HG03432 (cell line): ENCODE results near the gene CDK19.
"Not testable (repeated sequence)": the region's sequence is repeated elsewhere in the genome, so short reads cannot be mapped to it uniquely, and the experiment has no call there.

Experiments used
- ATAC-seq: cut with Tn5 transposase; IDR thresholded peaks from one replicate; pipeline ENCODE4 v1.9.1; 2021; ENCODE audit warnings: mild to moderate bottlenecking, moderate library complexity; ENCODE audit not compliant: unreplicated experiment

Gene CDK19

DNA sequence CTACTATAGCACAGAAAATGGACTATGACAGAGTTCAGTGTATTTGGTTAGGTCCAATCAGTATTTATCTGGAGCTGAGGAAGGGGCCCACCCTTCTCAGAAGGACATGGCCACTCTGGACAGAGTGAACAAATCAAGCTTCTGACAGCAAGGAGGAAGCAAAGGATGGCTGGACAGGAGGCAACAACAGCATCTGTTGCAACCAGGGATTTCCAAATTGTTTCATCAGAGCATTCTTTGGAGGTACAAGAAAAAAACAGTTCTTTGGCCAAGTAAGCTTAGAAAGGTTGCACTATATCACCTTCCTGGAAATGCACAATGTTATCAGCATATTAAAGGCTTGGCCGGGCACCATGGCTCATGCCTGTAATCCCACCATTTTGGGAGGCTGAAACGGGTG, 220.2 kb downstream of the CDK19 start:
- no peak for ATAC-seq

DNA sequence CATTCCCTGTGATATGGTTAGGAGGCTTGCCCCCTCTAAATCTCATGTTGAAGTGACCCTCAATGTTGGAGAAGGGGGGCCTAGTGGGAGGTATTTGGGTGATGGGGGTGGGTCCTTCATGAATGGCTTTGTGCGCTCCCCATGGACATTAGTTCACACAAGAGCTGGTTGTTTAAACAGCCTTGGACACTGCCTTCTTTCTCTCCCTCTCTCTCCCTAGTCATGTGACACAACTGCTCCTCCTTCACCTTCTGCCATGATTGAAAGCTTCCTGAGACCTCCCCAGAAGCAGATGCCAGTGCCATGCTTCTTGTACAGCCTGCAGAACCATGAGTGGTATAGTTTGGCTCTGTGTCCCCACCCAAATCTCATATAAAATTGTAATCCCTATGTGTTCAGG, 221.6 kb downstream of the CDK19 start:
- ATAC-seq, result no peak

DNA sequence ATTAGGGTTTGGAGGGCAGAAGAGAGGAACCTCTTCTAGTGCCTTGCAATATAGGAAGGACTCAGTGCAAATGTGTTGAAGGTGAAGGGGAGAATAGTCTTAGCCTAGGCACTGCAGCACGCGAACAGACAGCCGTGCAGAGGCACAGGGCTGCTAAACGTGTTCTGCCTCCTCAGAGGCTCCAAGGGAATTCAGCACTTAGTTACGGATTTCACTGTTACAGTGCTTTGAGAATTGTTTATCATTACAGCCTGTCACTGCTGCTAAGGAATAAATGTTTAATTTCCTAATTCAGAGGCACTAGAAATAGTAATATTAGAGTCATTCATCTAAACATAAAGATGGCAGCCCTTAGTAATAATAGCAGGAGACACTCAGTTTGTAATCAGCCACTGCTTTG, 222.5 kb downstream of the CDK19 start:
- no peak for ATAC-seq

DNA sequence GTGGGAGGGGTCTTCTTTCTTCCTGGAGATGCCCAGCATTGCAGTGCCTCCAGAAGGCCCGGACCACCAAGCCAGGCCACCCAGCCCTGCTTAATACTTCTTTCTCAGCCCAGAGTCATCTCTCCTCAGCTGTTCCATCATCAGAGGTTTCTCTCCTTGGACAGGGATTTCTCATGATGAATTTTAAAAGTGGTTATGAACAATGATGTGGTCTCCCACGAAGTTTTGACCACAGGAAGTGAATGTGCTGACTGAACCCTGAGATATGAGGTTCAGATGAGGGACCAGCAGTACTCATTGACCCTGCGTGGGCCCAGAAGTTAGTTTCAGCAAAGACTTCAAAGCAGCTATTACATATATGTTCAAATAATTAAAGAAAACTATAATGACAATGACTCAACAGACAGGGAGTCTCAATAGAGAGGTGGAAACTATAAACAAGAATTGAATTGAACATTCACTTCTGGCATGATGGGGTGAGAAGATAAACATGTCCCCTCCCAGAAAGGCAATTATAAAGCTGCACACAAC, 224.4 kb downstream of the CDK19 start:
- no peak for ATAC-seq

DNA sequence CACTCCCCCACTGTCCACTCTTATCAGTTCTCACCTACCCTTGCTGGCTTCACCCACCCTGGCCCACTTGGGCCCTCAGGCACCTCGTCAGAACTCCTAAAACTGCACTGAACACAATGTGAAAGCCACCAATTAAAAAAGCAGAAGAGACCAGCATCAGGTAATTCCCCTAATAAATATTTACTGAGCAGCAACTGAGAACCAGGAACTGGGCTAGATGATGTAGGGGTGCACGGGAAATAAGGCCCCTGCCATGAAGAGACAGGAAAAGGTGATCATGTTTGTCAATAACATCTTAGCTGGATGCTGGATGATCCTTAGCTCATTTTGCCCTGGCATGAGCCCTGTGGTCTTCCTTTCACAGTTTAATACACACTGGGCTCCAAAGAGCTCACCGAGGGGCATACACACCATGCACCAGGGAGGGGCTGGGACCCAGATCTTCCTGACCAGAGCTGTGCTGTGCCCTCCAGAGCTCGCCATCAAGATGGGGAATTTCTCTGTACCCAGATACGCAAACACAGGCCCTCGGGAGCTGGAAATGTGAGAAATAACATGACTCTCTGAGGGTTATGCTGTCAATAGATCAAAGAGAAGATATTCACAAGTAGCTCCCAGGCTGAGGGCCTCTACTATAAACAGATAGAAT, 225.3 kb downstream of the CDK19 start:
- ATAC-seq, result peak; percentile 96

DNA sequence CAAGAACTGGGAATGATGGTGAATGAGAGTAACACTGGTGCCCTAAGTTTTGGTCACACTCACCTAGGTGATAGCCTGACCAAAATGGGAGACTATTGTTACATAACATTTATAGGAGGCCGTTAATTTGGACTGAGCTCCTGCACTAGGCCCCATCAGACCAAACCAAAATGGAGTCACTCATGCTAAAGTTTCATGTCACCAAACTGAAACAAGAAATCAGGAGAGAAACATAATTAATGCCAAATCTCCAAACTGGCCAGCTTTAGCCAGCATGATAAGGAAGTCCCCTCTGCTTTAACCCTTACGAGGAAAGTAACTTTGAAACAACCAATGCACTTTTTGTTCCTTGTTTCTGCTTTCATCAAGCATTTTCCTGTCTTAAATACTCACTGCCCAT, 227.9 kb downstream of the CDK19 start:
- no peak for ATAC-seq

DNA sequence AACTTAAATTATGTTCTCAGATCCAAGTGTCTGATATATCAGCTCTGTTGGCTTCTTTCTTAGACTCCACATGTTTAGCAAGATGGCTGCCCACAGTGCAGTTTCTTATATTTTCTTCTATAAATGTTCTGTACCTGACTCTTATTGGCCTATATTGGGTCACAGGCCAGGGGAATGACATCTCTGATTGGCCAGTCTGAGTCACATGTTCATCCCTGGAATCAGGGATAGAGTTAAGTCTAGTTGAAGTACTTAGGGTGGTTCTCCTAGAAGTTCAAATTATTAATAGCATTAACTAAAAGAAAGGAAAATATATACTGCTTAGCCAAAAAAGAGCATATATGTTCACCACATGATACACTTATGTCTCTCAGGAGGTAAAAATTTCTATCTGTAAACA, 233.6 kb downstream of the CDK19 start:
- no peak for ATAC-seq

DNA sequence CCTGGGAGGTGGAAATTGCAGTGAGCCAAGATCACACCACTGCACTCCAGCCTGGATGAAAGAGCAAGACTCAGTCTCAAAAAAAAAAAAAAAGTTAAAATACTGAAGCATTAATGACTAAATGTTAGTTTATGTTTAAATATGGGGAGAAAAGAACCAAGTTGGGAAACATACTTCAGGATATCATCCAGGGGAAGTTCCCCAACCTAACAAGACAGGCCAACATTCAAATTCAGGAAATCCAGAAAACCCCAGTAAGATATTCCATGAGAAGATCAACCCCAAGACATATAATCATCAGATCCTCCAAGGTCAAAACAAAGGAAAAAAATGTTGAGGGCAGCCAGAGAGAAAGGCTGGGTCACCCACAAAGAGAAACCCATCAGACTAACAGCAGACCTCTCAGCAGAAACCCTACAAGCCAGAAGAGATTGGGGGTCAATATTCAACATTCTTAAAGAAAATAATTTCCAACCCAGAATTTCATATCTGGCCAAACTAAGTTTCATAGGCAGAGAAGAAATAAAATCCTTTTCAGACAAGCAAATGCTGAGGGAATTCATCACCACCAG, 237.6 kb downstream of the CDK19 start:
- ATAC-seq, result not testable (repeated sequence)

DNA sequence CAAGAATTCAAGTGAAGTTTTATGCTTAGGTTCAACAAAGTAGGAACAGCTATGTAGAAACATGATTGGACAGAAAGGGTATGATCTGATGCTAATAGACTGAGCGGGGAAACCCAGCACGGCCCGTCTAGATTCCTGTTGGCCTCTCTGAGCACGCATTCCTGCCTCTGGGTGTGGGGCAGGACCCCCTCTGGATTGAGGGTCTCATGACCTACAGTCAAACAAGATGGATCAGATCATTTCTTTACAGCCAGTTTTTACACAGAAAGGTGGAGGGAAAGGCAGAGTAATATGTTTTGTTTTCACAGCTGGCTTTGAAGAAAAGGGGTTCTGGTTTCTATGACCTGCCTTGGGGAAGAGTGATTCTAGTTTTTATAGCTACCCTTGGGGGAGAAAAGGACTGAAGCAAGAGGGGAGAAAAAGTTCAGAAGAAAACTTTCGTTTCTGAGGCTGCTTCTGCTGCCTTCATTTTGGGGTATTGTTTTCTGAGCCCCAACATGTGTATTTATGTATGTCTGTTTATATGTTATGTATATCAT, 239.3 kb downstream of the CDK19 start:
- ATAC-seq, result no peak

DNA sequence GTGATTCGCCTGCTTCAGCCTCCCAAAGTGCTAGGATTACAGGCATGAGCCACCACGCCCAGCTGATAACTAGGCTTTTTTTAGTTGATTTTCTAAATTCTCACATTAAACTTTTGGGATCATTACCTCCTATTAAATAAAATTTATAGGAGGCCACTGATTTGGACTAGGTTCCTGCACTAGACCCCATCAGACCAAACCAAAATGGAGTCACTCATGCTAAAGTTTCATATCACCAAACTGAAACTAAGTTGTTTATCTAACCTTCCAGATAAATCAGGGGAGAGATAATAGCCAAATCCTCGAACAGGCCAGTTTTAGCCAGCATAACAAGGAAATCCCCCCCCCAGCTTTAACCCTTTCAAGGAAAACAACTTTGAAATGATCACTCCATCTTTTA, 240.5 kb downstream of the CDK19 start:
- ATAC-seq, result no peak

DNA sequence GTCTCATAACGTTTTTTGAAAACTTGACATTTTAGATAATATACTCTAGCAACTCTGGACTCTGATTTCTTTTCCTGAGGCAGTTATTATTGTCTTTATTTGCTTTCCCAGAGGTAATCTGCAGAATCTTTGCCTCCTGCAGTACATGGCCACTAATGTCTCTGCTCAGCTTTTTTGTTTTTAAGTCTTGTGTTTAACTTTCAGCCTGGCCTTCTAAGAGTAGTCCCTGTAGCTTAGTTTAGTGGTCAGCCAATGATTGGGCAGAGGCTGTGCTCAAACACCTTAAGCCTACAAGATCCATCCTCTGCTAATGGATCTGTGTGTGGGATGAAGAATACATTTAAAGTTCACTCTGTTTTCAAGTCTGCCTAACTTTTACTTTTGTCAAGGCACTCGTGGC, 241.7 kb downstream of the CDK19 start:
- ATAC-seq, result no peak

DNA sequence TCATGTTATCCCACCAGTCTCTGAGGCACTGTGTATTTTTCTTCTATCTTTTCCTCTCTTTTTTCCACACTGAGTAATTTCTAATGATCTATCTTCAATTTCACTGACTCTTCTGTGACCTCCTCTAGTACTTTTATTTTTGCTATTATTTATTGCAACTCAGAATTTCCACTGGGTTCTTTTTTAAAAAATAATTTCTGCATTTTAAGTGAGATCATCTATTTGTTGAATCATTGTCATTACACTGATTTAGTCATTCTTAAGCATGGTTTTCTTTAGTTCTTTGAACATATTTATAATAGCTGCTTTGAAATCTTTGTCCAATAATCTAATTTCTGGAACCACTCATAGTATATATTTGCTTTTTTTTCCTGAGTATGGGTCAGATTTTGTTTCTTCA, 242.1 kb downstream of the CDK19 start:
- ATAC-seq, result no peak

DNA sequence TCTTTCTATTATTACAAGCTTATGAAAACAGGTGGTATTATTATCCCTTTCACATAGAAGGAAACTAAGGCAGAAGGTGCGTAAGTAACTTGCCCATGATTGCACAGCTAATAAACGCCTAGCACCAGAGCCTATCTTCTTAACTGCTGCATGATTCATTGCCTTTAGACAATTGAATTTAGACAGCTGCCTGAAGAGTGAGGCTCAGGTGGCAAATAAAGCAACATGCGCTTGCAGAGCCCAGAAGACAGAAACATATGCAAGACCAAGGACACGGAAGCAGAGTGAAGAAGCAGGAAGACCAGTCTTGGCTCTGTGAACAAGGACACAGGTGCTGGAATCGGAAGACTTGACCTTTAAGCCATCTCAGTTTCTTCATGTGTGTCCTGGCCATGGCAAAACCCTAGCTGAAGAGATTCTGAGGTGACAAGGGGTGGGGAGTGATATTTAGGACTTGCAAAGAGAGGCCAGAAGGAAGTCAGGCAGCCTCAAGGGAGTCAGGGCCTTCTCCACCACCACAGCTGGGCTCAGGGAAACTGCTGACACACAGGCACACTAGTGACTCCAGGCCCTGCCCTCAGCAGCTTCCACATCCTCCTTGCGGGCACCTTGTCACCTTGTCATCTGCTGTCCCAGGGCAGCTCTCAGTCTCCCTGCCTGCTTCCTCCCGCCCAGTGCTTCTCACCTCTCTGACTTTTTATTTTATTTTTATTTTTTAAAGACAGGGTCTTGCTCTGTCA, 247.1 kb downstream of the CDK19 start:
- no peak for ATAC-seq

DNA sequence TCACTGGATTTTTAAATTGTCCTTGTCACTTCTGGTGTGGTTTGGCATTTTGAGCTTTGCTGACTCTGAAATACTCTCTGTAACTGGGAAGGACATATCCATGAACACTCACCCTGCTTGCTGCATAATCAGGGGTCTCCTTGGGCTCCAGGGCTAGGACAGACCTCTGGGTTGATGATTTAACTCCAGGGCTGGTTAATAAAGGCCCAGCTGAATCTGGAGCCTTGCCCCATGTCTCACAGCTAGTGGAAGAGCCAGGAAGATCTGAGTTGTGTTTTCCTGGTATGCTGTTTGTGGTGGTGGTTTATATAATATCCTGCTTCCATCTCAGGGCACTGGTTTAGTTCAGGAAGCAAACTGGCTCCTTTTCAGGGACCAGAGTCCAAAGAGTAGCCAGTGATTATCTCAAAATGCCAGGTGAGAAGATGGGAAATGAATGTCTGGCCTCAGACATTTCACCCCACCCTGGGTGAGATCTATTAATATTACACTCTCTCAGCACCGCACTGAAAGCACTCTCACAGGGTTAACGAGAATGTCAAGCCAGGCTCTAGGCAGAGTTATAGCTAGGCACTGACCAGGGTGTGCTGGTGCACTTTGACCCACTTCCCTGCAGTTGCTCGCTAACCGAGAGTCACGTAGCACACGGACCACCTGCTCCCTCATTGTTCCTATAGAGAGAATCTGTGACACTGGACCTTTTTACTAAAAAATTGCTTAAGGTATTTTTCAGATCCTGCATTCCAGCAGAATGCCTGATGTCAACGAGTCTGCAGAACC, 248.7 kb downstream of the CDK19 start:
- no peak for ATAC-seq

DNA sequence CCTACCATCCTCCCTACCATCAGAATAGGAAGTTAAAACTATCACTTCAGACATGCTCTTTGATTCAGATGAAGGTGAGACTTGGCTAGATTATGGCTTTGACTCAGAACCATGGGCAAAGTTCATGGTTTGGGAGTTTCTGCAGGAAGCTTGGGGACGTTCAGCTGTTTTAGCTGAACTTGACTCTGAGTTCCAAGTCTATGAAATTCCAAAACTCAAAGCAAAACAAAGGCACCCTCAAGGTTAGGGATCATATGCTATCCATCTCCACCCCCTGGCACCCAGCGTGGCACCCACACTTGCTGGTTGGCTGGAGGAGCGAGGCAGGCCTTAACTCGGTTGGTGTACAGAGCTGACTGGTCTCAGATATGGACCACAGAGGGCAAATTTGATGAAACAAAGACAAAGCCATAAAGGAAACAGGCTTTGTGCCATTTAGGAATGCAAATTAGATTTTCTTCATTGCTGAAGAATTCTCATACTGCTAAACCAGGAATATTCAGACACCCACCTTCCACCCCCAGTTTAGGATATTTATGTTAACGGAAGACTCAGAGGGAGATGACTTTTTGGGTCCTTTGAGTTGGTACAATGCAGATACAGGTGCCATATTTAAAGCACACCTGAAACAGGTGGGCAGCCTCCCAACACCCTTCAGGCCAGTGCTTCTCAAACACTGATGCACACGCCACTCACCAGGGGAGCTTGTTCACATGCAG, 250.4 kb downstream of the CDK19 start:
- ATAC-seq, result no peak

DNA sequence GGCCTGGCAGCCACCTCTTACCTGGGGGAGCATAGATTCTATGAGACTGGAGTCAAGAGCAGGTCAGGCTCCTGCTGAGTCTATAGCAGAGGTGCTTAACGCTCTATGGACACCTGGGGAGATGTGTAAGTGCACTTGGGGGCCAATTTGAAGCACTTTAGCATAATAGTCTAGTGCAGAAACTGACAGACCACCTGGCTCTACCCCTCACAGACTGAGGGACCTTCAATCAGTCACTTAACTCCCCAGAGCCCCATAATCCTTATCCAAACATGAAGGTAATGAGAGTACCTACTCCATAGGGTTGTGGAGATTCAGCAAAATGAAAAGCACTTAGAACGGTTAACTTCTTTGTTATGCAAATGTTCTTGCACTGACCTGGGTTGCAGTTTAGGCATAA, 251.6 kb downstream of the CDK19 start:
- ATAC-seq, result no peak

DNA sequence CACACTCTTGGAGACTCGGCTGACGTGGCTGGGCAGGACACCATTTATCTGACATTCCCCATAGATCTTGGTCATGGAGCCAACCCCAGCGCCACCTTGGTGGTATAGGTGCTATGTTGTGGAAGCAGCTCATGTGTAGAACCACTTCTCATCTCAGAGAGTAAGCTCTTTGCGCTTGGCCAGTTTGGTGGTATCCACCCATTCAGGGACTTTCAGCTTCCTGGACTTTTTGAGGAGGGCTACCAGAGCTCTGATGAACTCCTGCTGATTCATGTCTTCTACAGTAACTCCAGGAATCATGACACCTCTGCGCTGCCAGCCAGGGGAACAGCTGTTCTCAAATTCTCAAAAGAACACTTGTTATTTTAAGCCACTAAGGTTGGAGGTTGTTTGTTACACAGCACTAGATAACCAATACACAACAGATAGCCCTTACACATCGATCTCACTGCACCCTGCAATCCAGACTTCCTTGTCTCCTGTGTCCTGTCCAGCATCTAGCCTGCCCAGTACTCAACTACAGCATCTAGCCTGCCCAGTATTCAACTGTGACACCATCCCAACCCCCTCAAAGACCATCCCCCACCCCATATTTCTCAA, 252.9 kb downstream of the CDK19 start:
- no peak for ATAC-seq

DNA sequence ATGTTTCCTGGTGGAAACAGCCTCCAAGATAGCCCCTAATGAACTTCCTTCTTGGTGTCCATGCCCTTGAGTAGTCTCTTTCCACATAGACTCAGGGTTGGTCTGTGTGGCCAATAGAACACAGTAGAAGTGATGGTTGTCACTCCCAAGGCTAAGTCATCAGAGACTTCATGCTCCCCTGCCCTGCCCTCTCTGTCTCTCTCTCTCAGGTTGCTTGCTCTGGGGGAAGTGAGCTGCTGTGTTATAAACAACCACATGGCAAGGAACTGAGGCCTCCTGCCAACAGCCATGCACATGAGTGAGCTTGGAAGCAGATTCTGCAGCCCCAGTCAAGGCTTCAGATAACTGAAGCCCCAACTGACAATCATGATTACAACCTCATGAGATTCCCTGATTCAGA, 253.6 kb downstream of the CDK19 start:
- ATAC-seq, result no peak

DNA sequence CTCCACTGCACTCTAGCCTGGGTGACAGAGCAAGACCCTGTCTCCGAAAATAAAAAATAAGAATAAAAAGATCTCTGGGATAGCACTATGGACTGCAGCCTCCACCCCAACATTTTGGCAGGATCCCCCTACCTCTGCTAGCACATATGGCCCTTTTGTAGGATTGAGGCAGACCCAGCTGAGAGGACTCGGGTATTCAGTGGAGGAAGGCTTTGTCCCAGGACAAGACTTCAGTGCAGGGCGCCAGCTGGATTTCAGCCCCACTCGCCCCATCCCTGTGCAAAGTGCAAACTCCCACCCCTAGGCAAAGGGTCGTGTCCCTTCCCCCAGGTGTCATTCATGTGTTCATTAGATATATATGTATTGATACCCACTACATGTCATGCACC, 254.3 kb downstream of the CDK19 start:
- ATAC-seq, result no peak
